GM12878 (cell line): Measurements from ENCODE around the gene ADGRB2. TPM values are rescaled to one million over a fixed set of nuclear protein-coding genes. Genes with fewer than 3 reads are reported as not detected.

Source experiments
- ATAC-seq: fragments of 200-7000 bp; cut with Tn5 transposase; 3 replicates; pipeline ENCODE4 v1.9.1; 2020; ENCODE audit warnings: mild to moderate bottlenecking, moderate library complexity
- BruUV-seq: library from RNA; stranded (reverse); fragments of 400-500 nt; replicated peaks from 2 replicates; lab custom pipeline; 2021; lab: Mats Ljungman, UMichigan
- CTCF ChIA-PET: fragments of 300-600 bp; sonication (Branson Sonifier 250); formaldehyde crosslinking; extraction: SDS; loops from one replicate; lab custom pipeline; 2021; ENCODE audit warnings: inconsistent platforms; lab: Yijun Ruan, JAX
- POLR2A ChIA-PET: fragments of 350-600 bp; formaldehyde crosslinking; extraction: SDS; loops from one replicate; lab custom pipeline; 2021; ENCODE audit warnings: inconsistent platforms; lab: Charles Lee
- RAD21 ChIA-PET: fragments of 300-600 bp; sonication (Branson Sonifier 250); formaldehyde crosslinking; loops from one replicate; lab custom pipeline; 2023; ENCODE audit warnings: antibody characterized with exemption; ENCODE audit not compliant: unreplicated experiment; lab: Charles Lee
- SMC1A ChIA-PET: fragments of 300-600 bp; sonication (Branson Sonifier 250); formaldehyde crosslinking; loops from one replicate; lab custom pipeline; 2023; ENCODE audit not compliant: unreplicated experiment, uncharacterized antibody; lab: Charles Lee
- DNase-seq: peaks from one replicate; pipeline ENCODE4 v3.0.0-alpha.2; 2011; ENCODE audit warnings: low read depth, low spot score
- FAIRE-seq: peaks from 3 replicates; lab custom pipeline; 2011; peaks lifted over from hg19 to GRCh38; lab: Jason Lieb, UNC
- H2AFZ ChIP-seq: 2 replicates; pipeline ENCODE4 v1.6.0; 2011; ENCODE audit warnings: low read depth, low read length, control low read depth; ENCODE audit not compliant: control insufficient read depth
- H3K27ac ChIP-seq: 2 replicates; pipeline ENCODE4 v1.5.1; 2011; ENCODE audit warnings: control low read depth; ENCODE audit not compliant: control insufficient read depth, insufficient read depth
- H3K27me3 ChIP-seq, 2 experiments: replicated peaks in 1 of 2; 2 replicates each; pipeline versions ENCODE4 v1.6.0 to v1.6.1; 2011; ENCODE audit warnings: low read length in 1 of 2; ENCODE audit not compliant: control insufficient read depth in 2 of 2, insufficient read depth in 2 of 2
- H3K36me3 ChIP-seq, 2 experiments: 2 replicates each; pipeline ENCODE4 v1.5.1; 2011; ENCODE audit warnings: low read length in 1 of 2; ENCODE audit not compliant: control insufficient read depth in 2 of 2, insufficient read depth in 2 of 2
- H3K4me1 ChIP-seq: 2 replicates; pipeline ENCODE4 v1.6.1; 2011; ENCODE audit warnings: mild to moderate bottlenecking, low read length, moderate library complexity, mixed read lengths; ENCODE audit not compliant: control insufficient read depth, insufficient read depth
- H3K4me2 ChIP-seq: 2 replicates; pipeline ENCODE4 v1.6.0; 2011; ENCODE audit warnings: control low read depth; ENCODE audit not compliant: control insufficient read depth, insufficient read depth
- H3K4me3 ChIP-seq: fragments of 200-600 bp; sonication (generic); 2 replicates; pipeline ENCODE4 v1.5.1; 2016
- H3K79me2 ChIP-seq: 2 replicates; pipeline ENCODE4 v1.6.0; 2011; ENCODE audit warnings: low read length; ENCODE audit not compliant: control insufficient read depth, insufficient read depth
- H3K9ac ChIP-seq: 2 replicates; pipeline ENCODE4 v1.8.0; 2011; ENCODE audit warnings: low read length, control low read depth, mixed read lengths; ENCODE audit not compliant: control insufficient read depth, insufficient read depth
- H3K9me3 ChIP-seq: replicated peaks from 3 replicates; pipeline ENCODE4 v1.5.1; 2011; ENCODE audit warnings: mild to moderate bottlenecking, low read length; ENCODE audit not compliant: control insufficient read depth, insufficient read depth
- H4K20me1 ChIP-seq: 2 replicates; pipeline ENCODE4 v1.6.0; 2011; ENCODE audit not compliant: control insufficient read depth, insufficient read depth
- GATAD2B ChIP-seq: fragments of 450-650 bp; conservative IDR thresholded peaks from 2 replicates; pipeline ENCODE4 v1.6.1; 2017; ENCODE audit warnings: low read depth, mild to moderate bottlenecking, moderate library complexity
- HDAC2 ChIP-seq: fragments of 200-600 bp; sonication (generic); IDR thresholded peaks from 2 replicates; pipeline ENCODE4 v1.6.1; 2017
- LARP7 ChIP-seq: fragments of 450-650 bp; IDR thresholded peaks from 2 replicates; pipeline ENCODE4 v1.6.1; 2017; ENCODE audit warnings: mild to moderate bottlenecking
- MYC ChIP-seq: IDR thresholded peaks from 2 replicates; pipeline ENCODE4 v1.6.1; 2011; ENCODE audit warnings: mild to moderate bottlenecking, low read length, moderate library complexity, inconsistent platforms; ENCODE audit not compliant: insufficient read depth, insufficient replicate concordance, insufficient read length, severe bottlenecking
- SMAD1 ChIP-seq: fragments of 450-650 bp; IDR thresholded peaks from 2 replicates; pipeline ENCODE4 v1.6.1; 2018; ENCODE audit warnings: mild to moderate bottlenecking, low read depth; ENCODE audit not compliant: partially characterized antibody
- WGBS: methylation state at CpG from one replicate; pipeline ENCODE4 v1.1.6; 2016; ENCODE audit warnings: low lambda C conversion rate; ENCODE audit not compliant: insufficient replicate concordance, insufficient coverage; ENCODE audit errors: missing lambda C conversion rate; 5-methylcytosine and 5-hydroxymethylcytosine counted together
- in situ Hi-C: fragments of 300-500 bp; cut with MboI; formaldehyde crosslinking; loops from 9 replicates; pipeline ENCODE4 v1.14.3; 2018; ENCODE audit warnings: mixed read lengths
- intact Hi-C: fragments of 100-400 bp; cut with micrococcal nuclease; formaldehyde crosslinking; loops from one replicate; pipeline ENCODE4 v1.14.2; 2022; ENCODE audit not compliant: unreplicated experiment
- polyA plus RNA-seq, 11 experiments: library from polyadenylated mRNA; depleted of rRNA in 4 of 11; unstranded in 6 of 11; stranded (reverse) in 5 of 11; fragments of >200 nt; fragmentation: Nextera tagmentation in 4 of 11; fragmentation: Illumina TruSeq in 1 of 11; extraction: Ambion mirVana in 4 of 11; extraction: Trizol in 1 of 11; gene quantifications; 1 replicate in 1 of 11; 2 replicates in 10 of 11; pipeline versions ENCODE4 v1.2.1 to v1.2.3, GENCODE V29; 2011 to 2016; ENCODE audit warnings: inconsistent platforms in 2 of 11, missing spikeins in 2 of 11, low read depth in 1 of 11
- total RNA-seq, 4 experiments: library from RNA; depleted of rRNA in 3 of 4; stranded (reverse); fragments of >200 nt in 3 of 4; fragmentation: Illumina TruSeq in 1 of 4; extraction: Trizol in 1 of 4; gene quantifications; 2 replicates each; pipeline versions ENCODE4 v1.2.1 to v1.2.3, GENCODE V29; 2013 to 2021

The ADGRB2 gene
- total and polyA plus RNA-seq, 10 of the 15 experiments (the other 5 are each of a cell fraction or from before 2014, with no cell fraction given), result 0.11 to 0.33 (median 0.18) TPM; not detected in 4

- Histone ChIP-seq H3K27me3 (peaks cover 0 to 4% of the 10 kb centered on the region in 2 experiments), H3K27ac (no peak overlapping the region), H3K4me2 (no peak overlapping the region), H3K79me2 (no peaks in the 10 kb centered on the region), H4K20me1 (no peaks in the 10 kb centered on the region), H3K4me1 (no peaks in the 10 kb centered on the region), H3K4me3 (no peak overlapping the region), H3K36me3 (no peaks in the 10 kb centered on the region), H2AFZ (no peak overlapping the region), H3K9ac (no peak overlapping the region), H3K9me3 (no peaks in the 10 kb centered on the region)
- 25% methylated on average over 8 of the region's 9 CpGs for WGBS
- no peak for TF ChIP-seq HDAC2
- no peak for TF ChIP-seq LARP7
- TF ChIP-seq MYC, result no peak
- TF ChIP-seq SMAD1, result no peak
- no peak for TF ChIP-seq GATAD2B
- DNase-seq (no peak), ATAC-seq (no peak), FAIRE-seq (no peak)
- ChIA-PET CTCF (interaction anchor here (0.6 to 5.5 kb wide), 3 partner anchors 10 to 248 kb away, joined by 3 to 27 read pairs (median 4); no protein-coding TSS in a partner anchor), POLR2A (no interaction called here), SMC1A (interaction anchor here (1.3 kb wide), 1 partner anchor 280 kb away, joined by 3 read pairs; no protein-coding TSS in a partner anchor), RAD21 (interaction anchor here (0.7 kb wide), 1 partner anchor 10 kb away, joined by 3 read pairs; no protein-coding TSS in a partner anchor)
- in situ Hi-C loops (loop anchor here (5.0 kb wide), 1 partner anchor 142 kb away; no protein-coding TSS in a partner anchor), intact Hi-C loops (no loop called here)
- no TSS peak for BruUV-seq
Measured at GRCh38 chr1:31799196-31799894, 35.2 kb upstream of the ADGRB2 start.
